ENCODE data around the gene MTA2.

DNA sequence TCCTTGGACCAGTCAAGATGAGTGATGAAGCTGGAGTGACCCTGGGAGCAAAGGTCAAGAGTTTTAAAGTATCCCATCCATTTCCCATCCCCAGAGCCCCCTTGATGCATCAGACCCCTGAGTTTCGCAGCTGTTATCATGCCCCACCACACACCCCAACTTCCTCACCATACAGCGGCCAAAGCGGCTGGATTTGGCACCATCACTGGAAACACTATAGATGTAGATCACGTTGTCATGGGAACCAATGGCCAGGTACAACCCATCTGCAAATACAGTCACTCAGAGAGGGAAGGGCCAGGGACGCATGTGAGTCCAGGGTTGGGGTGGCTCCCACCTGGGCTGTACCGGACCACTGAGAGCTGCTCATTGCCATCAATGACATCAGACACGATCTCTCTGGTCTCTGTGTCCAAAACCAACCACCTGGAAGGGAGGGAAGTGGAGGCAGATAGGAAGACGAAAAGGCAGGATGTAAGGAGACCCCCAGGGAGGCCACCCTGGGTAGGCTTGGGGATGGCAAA lies 2.2 kb upstream of the MTA2 start:
- TF ChIP-seq ZNF629 (tag by site-specific recombination; IDR thresholded peaks at IDR 0.05) (no peak), ZBTB21 (tag by site-specific recombination; IDR thresholded peaks at IDR 0.05) (no peak), ZNF549 (tag by site-specific recombination; IDR thresholded peaks at IDR 0.05) (no peak), ZNF513 (tag by site-specific recombination; IDR thresholded peaks at IDR 0.05) (no peak), ZBTB44 (tag by site-specific recombination; IDR thresholded peaks at IDR 0.05) (no peak), REST (tag by site-specific recombination; IDR thresholded peaks at IDR 0.05) (no peak)
- TF ChIP-seq, protein P1, sequence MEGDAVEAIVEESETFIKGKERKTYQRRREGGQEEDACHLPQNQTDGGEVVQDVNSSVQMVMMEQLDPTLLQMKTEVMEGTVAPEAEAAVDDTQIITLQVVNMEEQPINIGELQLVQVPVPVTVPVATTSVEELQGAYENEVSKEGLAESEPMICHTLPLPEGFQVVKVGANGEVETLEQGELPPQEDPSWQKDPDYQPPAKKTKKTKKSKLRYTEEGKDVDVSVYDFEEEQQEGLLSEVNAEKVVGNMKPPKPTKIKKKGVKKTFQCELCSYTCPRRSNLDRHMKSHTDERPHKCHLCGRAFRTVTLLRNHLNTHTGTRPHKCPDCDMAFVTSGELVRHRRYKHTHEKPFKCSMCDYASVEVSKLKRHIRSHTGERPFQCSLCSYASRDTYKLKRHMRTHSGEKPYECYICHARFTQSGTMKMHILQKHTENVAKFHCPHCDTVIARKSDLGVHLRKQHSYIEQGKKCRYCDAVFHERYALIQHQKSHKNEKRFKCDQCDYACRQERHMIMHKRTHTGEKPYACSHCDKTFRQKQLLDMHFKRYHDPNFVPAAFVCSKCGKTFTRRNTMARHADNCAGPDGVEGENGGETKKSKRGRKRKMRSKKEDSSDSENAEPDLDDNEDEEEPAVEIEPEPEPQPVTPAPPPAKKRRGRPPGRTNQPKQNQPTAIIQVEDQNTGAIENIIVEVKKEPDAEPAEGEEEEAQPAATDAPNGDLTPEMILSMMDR (tag by site-specific recombination; IDR thresholded peaks at IDR 0.05) = no peak
- TF ChIP-seq, protein P2, sequence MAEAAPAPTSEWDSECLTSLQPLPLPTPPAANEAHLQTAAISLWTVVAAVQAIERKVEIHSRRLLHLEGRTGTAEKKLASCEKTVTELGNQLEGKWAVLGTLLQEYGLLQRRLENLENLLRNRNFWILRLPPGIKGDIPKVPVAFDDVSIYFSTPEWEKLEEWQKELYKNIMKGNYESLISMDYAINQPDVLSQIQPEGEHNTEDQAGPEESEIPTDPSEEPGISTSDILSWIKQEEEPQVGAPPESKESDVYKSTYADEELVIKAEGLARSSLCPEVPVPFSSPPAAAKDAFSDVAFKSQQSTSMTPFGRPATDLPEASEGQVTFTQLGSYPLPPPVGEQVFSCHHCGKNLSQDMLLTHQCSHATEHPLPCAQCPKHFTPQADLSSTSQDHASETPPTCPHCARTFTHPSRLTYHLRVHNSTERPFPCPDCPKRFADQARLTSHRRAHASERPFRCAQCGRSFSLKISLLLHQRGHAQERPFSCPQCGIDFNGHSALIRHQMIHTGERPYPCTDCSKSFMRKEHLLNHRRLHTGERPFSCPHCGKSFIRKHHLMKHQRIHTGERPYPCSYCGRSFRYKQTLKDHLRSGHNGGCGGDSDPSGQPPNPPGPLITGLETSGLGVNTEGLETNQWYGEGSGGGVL (tag by site-specific recombination; IDR thresholded peaks at IDR 0.05) = no peak

All from HEK293 (cell line).